ENCODE measurements around the gene KRT33B. TPM values are rescaled to one million over a fixed set of nuclear protein-coding genes. Genes with fewer than 3 reads are reported as not detected.

KRT33B gene
- not detected for total RNA-seq

DNA sequence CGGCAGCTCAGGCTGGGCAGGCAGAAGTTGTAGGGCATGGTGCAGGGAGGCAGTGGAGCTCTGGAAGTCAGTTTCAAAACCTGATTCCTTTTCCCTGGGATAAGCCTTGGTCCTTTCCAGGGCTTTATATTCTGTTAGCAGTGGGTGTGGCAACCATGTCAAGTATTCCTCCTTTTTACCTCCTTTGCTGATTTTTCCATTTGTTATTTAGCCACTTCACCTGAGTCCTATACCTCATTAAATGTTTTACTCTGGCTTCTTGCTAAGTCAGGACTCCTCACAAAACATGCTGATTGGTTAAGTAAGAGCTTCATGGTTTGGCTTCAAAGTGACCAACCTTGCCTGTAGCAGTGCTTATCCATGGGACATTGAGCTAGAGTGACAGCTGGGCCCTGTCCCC is at the start of gene KRT33B:
TSS of gene KRT33B (minus strand) at position 101 of the 400 bp plus-strand sequence. CDS start at position 38, 63 bp downstream.
- peaks cover 1% of the 10 kb centered on the region for H3K4me1 Mint-ChIP-seq
- DNase-seq = no peak
- H3K27ac Mint-ChIP-seq = no peak within 1 kb of the TSS
- peaks cover 6% of the 10 kb centered on the region for H3K9me3 Mint-ChIP-seq
- H3K4me3 Mint-ChIP-seq = no peak within 1 kb of the TSS
- peaks cover 4% of the 10 kb centered on the region for H3K27me3 Mint-ChIP-seq
- POLR2A ChIA-PET = no interaction called here
- CTCF ChIA-PET = interaction anchor here (2.0 kb wide), 1 partner anchor 180 kb away, joined by 6 read pairs; no protein-coding TSS in a partner anchor
- H3K36me3 Mint-ChIP-seq (ENCODE audit: low read depth) = no peaks in the 10 kb centered on the region

DNA sequence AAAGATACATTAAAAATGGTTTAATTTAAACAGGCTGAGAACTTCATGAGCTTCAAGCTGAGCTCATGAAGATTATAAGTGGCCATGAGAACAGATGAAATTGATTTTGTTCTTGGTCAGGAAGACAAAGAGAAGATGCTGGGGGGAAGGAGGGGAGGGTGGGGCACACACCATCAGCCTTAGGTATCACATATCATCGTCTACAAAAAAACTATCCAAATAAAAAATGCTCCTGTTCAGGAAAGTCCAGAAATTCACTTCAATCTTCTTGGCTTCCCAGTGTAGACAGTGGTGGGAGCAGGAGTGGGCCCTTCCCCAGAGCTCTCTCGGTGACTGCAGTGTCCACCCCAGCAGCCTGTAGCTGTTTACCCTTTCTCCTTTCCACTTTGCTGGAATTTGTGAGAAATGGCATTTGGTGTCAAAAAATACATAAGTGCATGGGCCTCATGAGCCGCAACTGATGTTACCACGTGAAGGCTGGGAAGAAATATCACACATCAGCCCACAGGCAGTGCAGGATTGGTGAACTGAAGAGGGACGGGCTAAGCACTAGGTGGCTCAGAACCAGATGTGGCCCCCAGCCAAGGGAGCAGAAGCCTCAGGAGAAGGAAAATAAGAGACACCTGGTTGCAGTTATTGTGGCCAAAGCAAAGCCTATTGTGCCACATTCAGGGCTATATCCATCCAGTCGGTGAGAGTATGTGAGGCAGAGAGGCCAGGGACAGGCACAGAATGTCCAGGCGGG is 48.7 kb upstream of the KRT33B start:
- no peak for DNase-seq
- Mint-ChIP-seq H3K27me3 (peaks cover 1% of the 10 kb centered on the region), H3K36me3 (ENCODE audit: low read depth) (no peaks in the 10 kb centered on the region), H3K4me3 (no peak overlapping the region), H3K9me3 (no peaks in the 10 kb centered on the region), H3K27ac (no peak overlapping the region), H3K4me1 (no peaks in the 10 kb centered on the region)
- ChIA-PET POLR2A (no interaction called here), CTCF (interaction anchor here (0.8 to 0.9 kb wide), 2 partner anchors 13 to 102 kb away, joined by 3 read pairs; no protein-coding TSS in a partner anchor)

DNA sequence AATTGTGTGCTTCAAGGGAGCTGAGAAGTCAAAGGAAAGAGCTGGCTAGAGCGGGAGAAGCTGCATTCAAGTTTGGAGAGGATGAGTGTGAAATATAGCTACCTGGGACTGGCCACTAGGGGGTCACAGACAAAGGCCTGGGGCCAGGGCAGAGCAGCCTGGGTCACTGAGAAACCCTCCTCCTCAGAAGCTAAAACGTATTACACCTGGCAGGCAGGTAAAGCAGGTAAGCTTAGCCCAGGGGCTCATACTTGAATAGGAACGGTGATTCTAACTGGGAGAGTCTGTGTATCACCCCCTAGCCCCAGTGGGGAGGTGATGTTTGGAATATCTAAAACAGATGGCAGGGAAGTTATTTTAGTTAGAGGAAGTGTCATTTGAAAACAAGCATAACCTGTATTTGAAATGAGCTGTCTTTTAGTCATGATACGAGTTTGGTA is 48.0 kb upstream of the KRT33B start:
- Mint-ChIP-seq H3K4me3 (no peak overlapping the region), H3K9me3 (no peaks in the 10 kb centered on the region), H3K4me1 (no peaks in the 10 kb centered on the region), H3K27ac (no peak overlapping the region), H3K36me3 (ENCODE audit: low read depth) (no peaks in the 10 kb centered on the region), H3K27me3 (peaks cover 1% of the 10 kb centered on the region)
- no peak for DNase-seq
- ChIA-PET POLR2A (no interaction called here), CTCF (interaction anchor here (0.9 to 1.4 kb wide), 2 partner anchors 9 to 103 kb away, joined by 3 read pairs; no protein-coding TSS in a partner anchor)

DNA sequence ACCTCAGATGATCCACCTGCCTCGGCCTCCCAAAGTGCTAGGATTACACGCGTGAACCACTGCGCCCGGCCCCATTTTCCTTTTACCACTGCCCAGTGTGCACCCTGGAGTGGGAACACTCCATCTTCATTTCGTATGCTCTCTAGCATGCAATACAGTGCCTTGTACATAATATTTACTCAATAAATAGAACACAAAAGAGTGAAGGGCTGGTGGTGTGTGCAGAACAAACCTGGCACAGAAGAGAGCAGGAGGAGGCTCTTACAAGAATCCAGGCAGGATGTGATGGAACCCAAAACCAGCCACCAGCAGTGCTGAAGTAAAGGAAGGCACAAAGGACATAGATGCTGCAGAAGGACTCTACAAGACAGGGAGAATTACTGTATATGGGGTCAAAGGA is 47.5 kb upstream of the KRT33B start:
- no peaks in the 10 kb centered on the region for H3K4me1 Mint-ChIP-seq
- no peak overlapping the region for H3K27ac Mint-ChIP-seq
- DNase-seq = no peak
- ChIA-PET POLR2A (no interaction called here), CTCF (interaction anchor here (1.4 kb wide), 1 partner anchor 9 kb away, joined by 3 read pairs; no protein-coding TSS in a partner anchor)
- no peaks in the 10 kb centered on the region for H3K9me3 Mint-ChIP-seq
- no peaks in the 10 kb centered on the region for H3K36me3 Mint-ChIP-seq (ENCODE audit: low read depth)
- H3K4me3 Mint-ChIP-seq = no peak overlapping the region
- H3K27me3 Mint-ChIP-seq = peaks cover 1% of the 10 kb centered on the region

DNA sequence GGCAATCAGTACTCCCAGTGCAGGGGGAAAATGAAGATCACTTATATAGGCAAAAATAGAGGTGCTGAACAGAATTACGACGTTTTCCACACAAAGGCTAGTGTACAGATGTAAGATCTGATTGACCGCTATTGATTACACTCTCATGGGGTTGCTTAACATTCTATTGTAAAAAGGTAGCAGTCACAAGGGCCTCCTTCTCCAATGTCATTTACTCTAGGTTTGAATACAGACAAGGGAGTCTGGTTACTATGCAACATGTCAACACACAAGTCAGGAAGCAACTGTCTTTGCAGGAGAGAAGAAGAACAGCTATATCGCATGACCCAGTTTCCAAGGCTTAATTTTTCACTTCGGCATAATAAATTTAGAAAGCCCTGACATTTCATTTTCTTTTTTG is 46.9 kb upstream of the KRT33B start:
- no peak for DNase-seq
- Mint-ChIP-seq H3K4me3 (no peak overlapping the region), H3K27ac (no peak overlapping the region), H3K36me3 (ENCODE audit: low read depth) (no peaks in the 10 kb centered on the region), H3K4me1 (no peaks in the 10 kb centered on the region), H3K9me3 (no peaks in the 10 kb centered on the region), H3K27me3 (peaks cover 1% of the 10 kb centered on the region)
- CTCF ChIA-PET = interaction anchor here (1.4 kb wide), 1 partner anchor 8 kb away, joined by 3 read pairs; no protein-coding TSS in a partner anchor
- POLR2A ChIA-PET = no interaction called here

DNA sequence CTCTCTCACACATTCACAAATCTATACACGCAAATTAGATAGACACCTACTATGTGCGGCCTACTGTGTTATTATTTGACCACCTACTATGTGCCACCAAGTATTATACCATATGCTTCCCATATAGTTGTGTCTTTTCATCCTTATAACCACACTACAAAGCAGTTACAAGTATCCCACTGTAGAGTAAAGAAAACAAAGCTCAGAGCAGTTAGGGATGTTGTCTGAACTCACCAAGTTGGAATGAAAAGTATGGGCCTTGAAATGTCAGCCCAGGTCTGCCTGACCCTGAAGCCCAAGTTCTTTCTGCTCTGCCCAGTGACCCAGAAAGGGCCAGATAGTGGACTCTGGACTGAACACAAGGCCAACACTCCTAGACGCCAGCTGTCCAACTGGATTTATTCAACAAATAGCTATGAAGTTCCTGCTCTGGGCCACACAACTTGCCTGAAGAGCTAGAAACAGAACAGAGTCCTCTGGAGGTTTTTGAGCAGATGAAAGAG is 46.3 kb upstream of the KRT33B start:
- Mint-ChIP-seq H3K27ac (no peak overlapping the region), H3K4me1 (no peaks in the 10 kb centered on the region), H3K36me3 (ENCODE audit: low read depth) (no peaks in the 10 kb centered on the region), H3K4me3 (no peak overlapping the region), H3K27me3 (no peaks in the 10 kb centered on the region), H3K9me3 (no peaks in the 10 kb centered on the region)
- ChIA-PET POLR2A (no interaction called here), CTCF (interaction anchor here (1.4 kb wide), 1 partner anchor 7 kb away, joined by 3 read pairs; no protein-coding TSS in a partner anchor)
- DNase-seq = no peak

DNA sequence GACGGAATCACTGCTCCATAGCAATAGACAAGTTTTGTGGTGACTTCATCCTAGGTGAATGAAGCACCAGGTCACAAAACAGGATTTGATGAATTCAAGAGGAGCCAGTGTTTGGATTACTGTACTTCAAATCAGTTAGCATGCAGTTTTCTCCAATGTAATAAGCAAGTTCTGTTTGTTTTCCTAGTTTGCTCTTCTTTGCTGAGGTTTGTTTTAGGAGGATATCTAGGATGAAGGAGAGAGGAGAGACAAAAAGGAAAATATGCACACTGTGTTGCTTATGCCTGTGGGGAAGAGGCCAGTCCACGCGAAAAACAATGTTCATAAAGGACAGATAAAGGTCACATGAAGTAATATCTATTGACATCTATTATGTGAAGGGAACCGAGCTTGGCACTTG is 45.8 kb upstream of the KRT33B start:
- Mint-ChIP-seq H3K27ac (no peak overlapping the region), H3K4me1 (no peaks in the 10 kb centered on the region), H3K27me3 (no peaks in the 10 kb centered on the region), H3K9me3 (no peaks in the 10 kb centered on the region), H3K4me3 (no peak overlapping the region), H3K36me3 (ENCODE audit: low read depth) (no peaks in the 10 kb centered on the region)
- CTCF ChIA-PET = no interaction called here
- DNase-seq = no peak
- POLR2A ChIA-PET = no interaction called here

DNA sequence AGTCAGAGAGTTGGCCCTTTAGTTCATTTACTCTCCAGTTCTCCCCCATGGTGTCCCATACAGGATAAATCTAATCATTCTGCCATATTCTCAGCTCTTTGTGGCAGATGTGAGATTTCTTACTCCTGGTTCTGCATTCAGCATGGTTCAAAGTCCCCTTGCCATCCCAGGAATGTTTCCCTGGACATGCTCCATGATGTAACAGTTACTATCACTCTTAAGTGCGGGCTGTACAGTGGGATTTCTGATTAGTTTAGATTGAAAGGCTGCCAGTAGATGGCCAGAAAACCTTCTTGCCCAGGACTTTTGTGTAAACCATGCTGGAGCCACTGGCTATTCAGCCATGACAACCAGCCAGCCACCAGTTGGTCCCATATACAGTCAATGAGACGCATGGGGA is 44.4 kb upstream of the KRT33B start:
- Mint-ChIP-seq H3K4me1 (peaks cover 9% of the 10 kb centered on the region), H3K27me3 (no peaks in the 10 kb centered on the region), H3K9me3 (no peaks in the 10 kb centered on the region), H3K36me3 (ENCODE audit: low read depth) (no peaks in the 10 kb centered on the region), H3K27ac (no peak overlapping the region), H3K4me3 (no peak overlapping the region)
- POLR2A ChIA-PET = no interaction called here
- no peak for DNase-seq
- CTCF ChIA-PET = interaction anchor here (1.8 kb wide), 1 partner anchor 9 kb away, joined by 3 read pairs; no protein-coding TSS in a partner anchor

DNA sequence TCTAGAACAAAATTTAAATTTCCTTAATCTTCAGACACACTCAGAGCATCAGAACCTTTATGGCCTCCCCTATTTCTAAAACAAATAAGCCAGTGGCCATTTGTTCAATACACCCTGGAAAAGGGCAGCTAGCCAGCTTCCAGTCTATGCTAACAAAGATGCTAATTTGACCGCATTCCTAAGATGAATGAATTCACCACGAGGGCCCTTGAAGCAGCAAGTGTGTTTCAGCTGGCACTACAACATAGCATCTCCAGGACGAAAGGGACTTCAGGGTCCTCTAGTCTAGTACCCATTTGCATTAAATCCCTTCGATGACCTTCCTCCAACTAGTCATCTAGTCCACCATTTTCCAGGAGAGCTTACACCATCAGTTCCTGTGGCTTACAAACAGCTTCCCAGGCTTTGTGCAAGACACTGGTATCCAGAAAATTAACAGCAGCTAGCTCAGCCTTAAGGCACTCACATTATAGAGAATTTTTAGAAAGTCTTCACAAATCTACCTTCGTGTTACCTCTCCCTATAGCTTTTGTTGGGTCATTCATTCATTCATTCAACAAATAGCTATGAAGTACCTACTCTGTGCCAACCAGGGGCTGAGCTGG is 43.8 kb upstream of the KRT33B start:
- H3K36me3 Mint-ChIP-seq (ENCODE audit: low read depth) = no peaks in the 10 kb centered on the region
- peaks cover 11% of the 10 kb centered on the region for H3K4me1 Mint-ChIP-seq
- H3K4me3 Mint-ChIP-seq = no peak overlapping the region
- no peak for DNase-seq
- ChIA-PET POLR2A (no interaction called here), CTCF (interaction anchor here (1.8 kb wide), 1 partner anchor 8 kb away, joined by 3 read pairs; no protein-coding TSS in a partner anchor)
- H3K27me3 Mint-ChIP-seq = no peaks in the 10 kb centered on the region
- H3K9me3 Mint-ChIP-seq = no peaks in the 10 kb centered on the region
- H3K27ac Mint-ChIP-seq = no peak overlapping the region

DNA sequence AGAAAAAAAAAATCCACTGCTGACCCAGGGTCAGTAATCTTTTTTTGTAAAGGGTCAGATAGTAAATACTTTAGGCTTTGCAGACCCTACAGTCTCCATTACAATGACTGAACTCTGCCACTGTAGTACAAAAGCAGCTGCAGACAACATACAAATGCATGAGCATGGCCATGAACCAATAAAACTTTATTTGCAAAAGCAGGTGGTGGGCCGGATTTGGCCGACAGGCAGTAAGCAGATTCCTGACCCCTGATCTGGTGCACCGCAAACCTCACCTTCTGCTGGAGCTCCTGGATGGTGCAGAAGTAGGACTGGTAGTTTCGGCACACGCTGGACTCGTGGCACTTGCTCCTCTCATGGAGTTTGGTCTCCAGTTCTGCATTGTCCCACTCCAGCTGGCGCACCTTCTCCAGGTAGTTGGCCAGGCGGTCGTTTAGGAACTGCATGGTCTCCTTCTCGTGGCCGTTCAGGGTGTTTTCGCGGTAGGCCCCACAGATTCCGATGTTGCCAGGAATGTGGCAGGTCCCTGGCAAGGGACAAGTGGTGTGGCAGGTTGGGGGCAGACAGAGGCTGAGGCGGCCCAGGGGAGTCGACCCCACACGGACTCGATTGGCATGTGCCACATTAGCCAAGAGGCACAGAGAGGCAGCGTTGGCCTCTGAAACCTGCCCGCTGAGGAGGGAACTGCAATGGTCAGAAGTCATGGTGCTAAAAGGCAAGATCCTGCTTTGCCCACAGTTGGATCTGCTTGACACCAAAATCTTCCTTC is 41.6 kb upstream of the KRT33B start:
- Mint-ChIP-seq H3K27ac (no peak overlapping the region), H3K36me3 (ENCODE audit: low read depth) (no peaks in the 10 kb centered on the region), H3K4me1 (peaks cover 11% of the 10 kb centered on the region), H3K9me3 (no peaks in the 10 kb centered on the region), H3K27me3 (no peaks in the 10 kb centered on the region), H3K4me3 (no peak overlapping the region)
- ChIA-PET CTCF (interaction anchor here (0.6 kb wide), 1 partner anchor 592 kb away, joined by 3 read pairs; no protein-coding TSS in a partner anchor), POLR2A (no interaction called here)
- DNase-seq = no peak

DNA sequence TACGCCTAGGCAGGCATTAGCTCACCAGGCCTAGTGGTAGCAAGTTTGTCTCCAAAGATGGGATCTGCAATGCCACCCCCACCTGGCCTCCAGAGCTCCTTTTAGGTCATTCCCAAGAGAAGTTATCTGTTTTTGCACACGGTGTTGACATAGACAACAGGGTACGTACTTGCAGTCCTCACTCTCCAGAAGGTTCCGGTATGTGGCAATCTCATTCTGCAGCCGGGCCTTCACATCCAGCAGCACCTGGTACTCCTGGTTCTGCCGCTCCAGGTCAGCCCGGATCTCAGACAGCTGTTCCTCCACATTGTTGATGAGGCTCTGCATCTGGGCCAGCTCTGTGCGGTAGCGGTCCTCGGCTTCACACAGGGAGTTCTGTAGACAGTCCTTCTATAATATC is 37.6 kb upstream of the KRT33B start:
- Mint-ChIP-seq H3K36me3 (ENCODE audit: low read depth) (no peaks in the 10 kb centered on the region), H3K4me3 (no peak overlapping the region), H3K27ac (no peak overlapping the region), H3K27me3 (no peaks in the 10 kb centered on the region), H3K4me1 (peaks cover 36% of the 10 kb centered on the region), H3K9me3 (peaks cover 3% of the 10 kb centered on the region)
- CTCF ChIA-PET = interaction anchor here (0.5 to 1.2 kb wide), 2 partner anchors 66 to 348 kb away, joined by 4 to 5 read pairs; no protein-coding TSS in a partner anchor
- POLR2A ChIA-PET = no interaction called here
- no peak for DNase-seq

DNA sequence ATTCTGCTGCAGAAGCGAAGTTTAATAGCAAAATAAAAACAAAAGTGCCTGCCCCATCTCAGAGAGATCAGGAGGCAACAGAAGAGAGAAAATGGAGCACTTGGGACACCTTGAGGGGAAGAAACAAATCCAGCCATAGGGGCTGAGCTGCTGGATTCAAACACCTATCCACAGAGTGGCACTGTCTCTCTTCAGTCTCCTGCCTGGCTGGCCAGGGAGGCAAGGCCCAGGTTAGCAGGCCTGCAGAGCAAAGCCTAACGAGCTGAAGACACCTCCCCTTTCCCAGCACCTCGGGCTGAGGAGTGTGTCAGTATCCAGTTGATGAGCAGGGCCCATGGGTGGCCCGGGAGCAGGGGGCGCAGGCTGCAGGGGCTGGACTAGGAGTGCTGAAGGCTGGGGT is 36.6 kb upstream of the KRT33B start:
- no peaks in the 10 kb centered on the region for H3K27me3 Mint-ChIP-seq
- no peak overlapping the region for H3K27ac Mint-ChIP-seq
- H3K36me3 Mint-ChIP-seq (ENCODE audit: low read depth) = no peaks in the 10 kb centered on the region
- CTCF ChIA-PET = no interaction called here
- H3K4me3 Mint-ChIP-seq = no peak overlapping the region
- H3K9me3 Mint-ChIP-seq = peaks cover 5% of the 10 kb centered on the region
- DNase-seq = no peak
- peaks cover 38% of the 10 kb centered on the region for H3K4me1 Mint-ChIP-seq
- POLR2A ChIA-PET = no interaction called here

Measured in activated CD4-positive, alpha-beta T cell treated with anti-CD3 and anti-CD28 coated beads, Interleukin-2, amount 10 ng/mL, durations not matched to agents 7 days and 5 days (primary cell).